Left lung (tissue), 10 donors: ENCODE measurements around the gene LMOD1. TPM values are rescaled to one million over a fixed set of nuclear protein-coding genes. Genes with fewer than 3 reads are reported as not detected.

Source experiments
- ATAC-seq: fragments of 200-7000 bp; cut with Tn5 transposase; one replicate; pipeline ENCODE4 v1.9.1; 2020; ENCODE audit warnings: moderate library complexity
- DNase-seq, 4 donors: peaks; one replicate each; pipeline ENCODE4 v3.0.0-alpha.2; 2013 to 2020
- H3K27ac ChIP-seq, 2 donors: fragments of 200-600 bp; sonication (generic) in 1 of 2; one replicate each; pipeline versions ENCODE4 v1.5.0 to v1.8.0; 2020 to 2021
- H3K27me3 ChIP-seq, 2 donors: fragments of 200-600 bp; sonication (generic) in 1 of 2; one replicate each; pipeline versions ENCODE4 v1.5.0 to v1.8.0; 2020 to 2021
- H3K36me3 ChIP-seq, 2 donors: fragments of 200-600 bp; sonication (generic) in 1 of 2; one replicate each; pipeline versions ENCODE4 v1.5.0 to v1.8.0; 2020 to 2021
- H3K4me1 ChIP-seq, 2 donors: fragments of 200-600 bp; one replicate each; pipeline ENCODE4 v1.8.0; 2021
- H3K4me3 ChIP-seq, 2 donors: fragments of 200-600 bp; sonication (generic) in 1 of 2; one replicate each; pipeline versions ENCODE4 v1.5.0 to v1.8.0; 2020 to 2021; ENCODE audit warnings: mild to moderate bottlenecking in 1 of 2
- H3K9me3 ChIP-seq, 2 donors: fragments of 200-600 bp; sonication (generic) in 1 of 2; one replicate each; pipeline versions ENCODE4 v1.5.0 to v1.8.0; 2020 to 2021
- CTCF ChIP-seq, 2 donors: fragments of 200-600 bp; sonication (generic) in 1 of 2; IDR thresholded peaks; one replicate each; pipeline versions ENCODE4 v1.5.0 to v1.8.0; 2021; ENCODE audit warnings: antibody characterized with exemption in 2 of 2
- intact Hi-C, 2 donors: fragments of 100-400 bp; cut with DNase I; formaldehyde crosslinking; loops; one replicate each; pipeline versions ENCODE4 v1.11.2 to v1.14.2; 2022
- polyA plus RNA-seq, 6 donors: library from polyadenylated mRNA; unstranded; fragments of 120-200 nt; gene quantifications; one replicate each; pipeline ENCODE4 v1.2.1, GENCODE V29; 2013; ENCODE audit not compliant: insufficient read length in 6 of 6
- total RNA-seq, 2 donors: library from RNA; stranded (reverse); fragmentation: NEBNext Ultra II Directional; extraction: Animal tissue kit (Norgen Biotek cat#: 25700); gene quantifications; one replicate each; pipeline ENCODE4 v1.2.1, GENCODE V29; 2021
- donor health status: DM: no; HTN: yes; CAD: no.
- donor health status: DM: no; HTN: no; CAD: no.

The LMOD1 gene
- total and polyA plus RNA-seq, 8 donors: 3.3 to 20.8 (median 5.1) TPM

GRCh38 chr1:201890223-201890622 is 56.1 kb downstream of the LMOD1 start:
- TF ChIP-seq CTCF (IDR thresholded peaks at IDR 0.05): no peak
- intact Hi-C loops: no loop called here
- DNase-seq (no peak), ATAC-seq (no peak)
- Histone ChIP-seq H3K27ac (no peak overlapping the region), H3K27me3 (peaks cover 0 to 46% of the 10 kb centered on the region in 2 donors), H3K4me1 (peaks cover 20 to 21% of the 10 kb centered on the region in 2 donors), H3K36me3 (no peaks in the 10 kb centered on the region), H3K4me3 (no peak overlapping the region), H3K9me3 (no peaks in the 10 kb centered on the region)

- no peaks in the 10 kb centered on the region for H3K36me3 ChIP-seq
- DNase-seq (peak in 1 of 4 donors; percentile 80), ATAC-seq (no peak)
- peak overlapping the region in 1 of 2 donors; percentile 18 for H3K27ac ChIP-seq
- intact Hi-C loops: loop anchor here in 1 of 2 donors (10.0 kb wide), 1 partner anchor 85 kb away; no protein-coding TSS in a partner anchor
- TF ChIP-seq CTCF (IDR thresholded peaks at IDR 0.05): no peak
- H3K4me3 ChIP-seq: peak overlapping the region; percentile 69 to 70
- H3K27me3 ChIP-seq: peaks cover 0 to 46% of the 10 kb centered on the region in 2 donors
- H3K4me1 ChIP-seq: peaks cover 21 to 26% of the 10 kb centered on the region in 2 donors
- no peaks in the 10 kb centered on the region for H3K9me3 ChIP-seq
These were observed 57.0 kb downstream of the LMOD1 start for GRCh38 chr1:201889090-201889968.

- Histone ChIP-seq H3K36me3 (no peaks in the 10 kb centered on the region), H3K27me3 (peaks cover 0 to 46% of the 10 kb centered on the region in 2 donors), H3K4me3 (peak within 1 kb of the TSS; percentile 69 to 70), H3K4me1 (peaks cover 21 to 34% of the 10 kb centered on the region in 2 donors), H3K9me3 (no peaks in the 10 kb centered on the region), H3K27ac (peak within 1 kb of the TSS; percentile 18 to 56)
- no peak for TF ChIP-seq CTCF (IDR thresholded peaks at IDR 0.05)
- ATAC-seq (peak; percentile 92), DNase-seq (peak; percentile 56 to 93 (median 71))
- intact Hi-C loops: loop anchor here in 1 of 2 donors (10.0 kb wide), 1 partner anchor 86 kb away; no protein-coding TSS in a partner anchor
These were observed 57.9 kb downstream of the LMOD1 start, which contains the start of gene SHISA4 for GRCh38 chr1:201888282-201889089. SHISA4 (plus strand) TSS chr1:201888898; CDS start chr1:201888995, 97 bp downstream.

- TF ChIP-seq CTCF (IDR thresholded peaks at IDR 0.05): no peak
- no peak for DNase-seq
- no peaks in the 10 kb centered on the region for H3K36me3 ChIP-seq
- H3K27ac ChIP-seq: no peak overlapping the region
- no peak overlapping the region for H3K4me3 ChIP-seq
- H3K4me1 ChIP-seq: peaks cover 21 to 46% of the 10 kb centered on the region in 2 donors
- ATAC-seq: no peak
- H3K27me3 ChIP-seq: peaks cover 0 to 46% of the 10 kb centered on the region in 2 donors
- intact Hi-C loops: loop anchor here in 1 of 2 donors (10.0 kb wide), 1 partner anchor 88 kb away; no protein-coding TSS in a partner anchor
- H3K9me3 ChIP-seq: no peaks in the 10 kb centered on the region
These were observed 59.1 kb downstream of the LMOD1 start for GRCh38 chr1:201887116-201887866.
